IPS-NIHi7 (cell line): ENCODE data around the gene SUN3.
"Not testable (repeated sequence)": the region's sequence is repeated elsewhere in the genome, so short reads cannot be mapped to it uniquely, and the experiment has no call there.

ENCODE experiments used
- DNase-seq: peaks from one replicate; pipeline ENCODE4 v3.0.0; 2012; ENCODE audit warnings: mixed read lengths; ENCODE audit errors: extremely low spot score

SUN3 gene

DNA sequence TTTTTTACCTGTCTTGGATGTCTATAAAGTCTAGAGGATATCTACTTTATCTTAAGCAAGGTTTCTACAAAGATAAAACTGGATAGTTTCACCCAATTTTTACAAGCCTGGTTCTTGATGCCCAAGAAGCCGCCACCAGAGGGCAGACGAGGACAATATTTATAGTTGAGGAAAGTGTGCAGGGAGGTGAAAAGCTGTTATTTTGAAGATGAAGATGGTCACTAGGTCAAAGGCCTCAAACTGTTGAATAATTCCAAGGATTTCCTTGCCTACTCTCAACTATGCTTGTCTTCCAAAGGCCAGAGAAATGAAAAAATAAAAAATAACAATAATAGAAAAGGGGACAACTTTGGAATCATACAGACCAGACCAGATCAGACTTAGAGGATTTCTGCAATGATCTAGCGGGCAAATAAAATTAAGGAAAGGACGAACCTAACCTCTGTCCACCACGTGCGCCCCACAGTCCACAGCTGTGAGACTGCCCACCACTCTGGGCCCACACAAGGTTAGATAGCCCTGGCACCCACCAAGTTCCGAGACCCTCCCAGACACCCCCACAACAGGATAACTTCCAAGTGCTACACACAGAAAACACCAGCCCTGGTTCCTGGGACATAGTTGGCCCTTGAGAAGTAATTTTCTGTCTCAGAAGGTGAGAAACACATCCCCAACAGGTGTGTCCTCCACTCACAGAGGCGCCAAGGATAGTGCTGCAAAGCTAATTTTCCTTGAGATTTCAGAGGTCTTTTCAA, 83.5 kb downstream of the SUN3 start:
- DNase-seq = peak; percentile 47

DNA sequence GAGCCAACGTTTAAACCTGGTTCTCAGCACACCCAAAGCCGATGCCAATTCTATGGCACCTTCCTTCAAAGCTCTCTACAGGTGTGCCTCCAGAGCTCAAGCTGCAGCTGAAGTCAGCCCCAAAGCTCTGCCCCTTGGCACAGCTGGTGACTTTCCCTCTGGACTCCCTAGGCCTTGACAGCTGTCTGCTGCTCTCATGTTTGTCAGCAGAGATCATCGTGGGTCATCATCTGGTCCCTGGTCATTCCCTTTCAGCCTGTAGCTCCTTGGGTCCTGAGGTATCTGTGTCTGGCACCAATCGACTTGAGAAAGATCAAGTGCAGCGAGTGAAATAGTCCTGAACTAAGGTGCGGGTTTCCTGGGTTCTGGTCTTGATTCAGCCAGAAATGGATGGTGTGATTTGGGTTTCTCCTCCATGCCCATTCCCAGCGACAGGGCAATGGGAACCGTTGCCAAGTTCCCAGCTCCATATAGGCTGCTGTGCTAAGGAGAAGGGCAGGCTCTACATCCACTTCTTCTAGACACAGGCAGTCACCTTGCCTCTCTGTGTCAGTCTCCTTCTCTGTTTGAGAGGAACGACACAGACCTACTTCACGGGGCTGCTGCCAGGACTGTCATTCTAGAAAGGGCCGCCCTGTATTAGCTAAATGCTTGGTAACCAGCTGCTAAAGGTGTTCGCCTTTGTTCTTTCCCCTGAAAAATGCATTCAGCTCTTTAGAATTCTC, 84.2 kb downstream of the SUN3 start:
- DNase-seq = no peak

- no peak for DNase-seq
Observed at GRCh38 chr7:47943676-47944474, 85.0 kb downstream of the SUN3 start.

DNA sequence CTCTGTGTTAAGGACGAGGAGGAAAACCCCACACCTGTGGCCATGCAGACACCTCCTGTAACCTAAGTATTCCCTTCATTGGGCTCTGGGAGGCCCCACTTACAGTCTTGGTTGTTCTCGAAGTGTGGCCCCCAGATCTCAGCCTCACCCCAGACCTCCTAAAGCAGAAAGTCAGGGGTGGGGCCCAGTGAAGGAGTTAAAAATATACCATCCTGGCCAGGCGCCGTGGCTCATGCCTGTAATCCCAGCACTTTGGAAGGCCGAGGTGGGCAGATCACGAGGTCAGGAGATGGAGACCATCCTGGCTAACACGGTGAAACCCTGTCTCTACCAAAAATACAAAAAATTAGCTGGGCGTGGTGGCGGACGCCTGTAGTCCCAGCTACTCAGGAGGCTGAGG, 86.3 kb downstream of the SUN3 start:
- DNase-seq = not testable (repeated sequence)

DNA sequence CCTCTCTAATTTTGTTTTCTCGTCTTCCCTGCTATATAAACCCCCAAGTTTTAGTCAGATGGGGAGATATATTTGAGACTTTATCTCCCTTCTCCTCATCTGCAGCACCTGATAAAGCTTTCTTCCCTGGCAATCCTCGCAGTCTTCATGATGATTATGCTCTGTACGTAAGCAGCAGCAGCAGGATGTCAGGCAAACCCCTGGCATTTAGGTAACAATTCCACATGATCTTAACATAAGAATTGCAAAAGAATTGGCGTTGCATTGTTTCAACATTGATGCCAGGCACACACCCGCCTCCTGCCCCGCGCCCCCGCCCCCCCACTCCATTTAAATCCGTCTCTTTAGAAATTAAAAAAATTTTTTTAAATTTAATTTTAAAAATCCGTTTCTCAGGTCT, 86.8 kb downstream of the SUN3 start:
- no peak for DNase-seq

GRCh38 chr7:47941136-47941844, 87.6 kb downstream of the SUN3 start:
- no peak for DNase-seq

DNA sequence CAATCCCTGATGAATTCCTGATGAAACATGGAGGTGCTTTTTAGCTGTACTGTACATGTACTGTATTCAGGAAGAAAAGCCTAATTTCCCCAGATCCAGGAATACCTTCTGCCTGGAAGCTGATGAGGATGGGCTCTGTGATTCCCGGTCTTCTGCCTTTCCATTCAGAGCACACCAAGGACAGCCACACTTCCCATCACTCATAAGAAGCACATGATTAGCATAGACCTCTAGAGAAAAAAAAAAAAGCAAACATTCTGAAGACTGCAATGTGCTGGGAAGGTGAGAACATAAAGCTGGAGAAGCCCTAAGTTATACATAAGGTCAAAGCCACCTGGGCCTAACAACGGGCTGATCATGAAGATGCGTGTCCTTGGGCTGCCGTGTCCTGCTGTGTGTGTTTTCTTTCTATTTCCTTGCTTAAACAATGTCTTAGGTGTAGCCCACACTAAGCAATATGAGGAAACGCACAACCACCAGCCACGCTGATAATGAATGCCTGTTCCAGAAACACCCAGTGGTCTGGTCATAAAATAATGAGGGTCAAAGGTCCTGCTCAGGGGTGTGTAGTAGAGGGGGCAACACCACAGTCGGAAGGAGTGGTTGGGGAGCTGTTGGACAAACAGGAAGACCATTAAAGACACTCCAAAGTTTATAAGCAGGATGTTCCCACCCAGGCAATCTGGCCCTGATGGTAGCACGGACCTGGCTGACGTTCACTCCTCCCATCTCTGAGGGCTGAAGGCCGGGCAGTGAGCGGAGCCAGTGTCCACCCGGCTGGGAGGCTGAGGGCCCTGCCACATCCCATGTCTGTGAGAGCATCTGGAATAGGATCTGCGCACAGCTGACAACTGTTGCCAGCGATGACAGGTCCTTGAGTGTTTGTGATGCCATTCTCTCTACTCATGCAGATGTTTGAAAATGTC, 88.6 kb downstream of the SUN3 start:
- DNase-seq = no peak

DNA sequence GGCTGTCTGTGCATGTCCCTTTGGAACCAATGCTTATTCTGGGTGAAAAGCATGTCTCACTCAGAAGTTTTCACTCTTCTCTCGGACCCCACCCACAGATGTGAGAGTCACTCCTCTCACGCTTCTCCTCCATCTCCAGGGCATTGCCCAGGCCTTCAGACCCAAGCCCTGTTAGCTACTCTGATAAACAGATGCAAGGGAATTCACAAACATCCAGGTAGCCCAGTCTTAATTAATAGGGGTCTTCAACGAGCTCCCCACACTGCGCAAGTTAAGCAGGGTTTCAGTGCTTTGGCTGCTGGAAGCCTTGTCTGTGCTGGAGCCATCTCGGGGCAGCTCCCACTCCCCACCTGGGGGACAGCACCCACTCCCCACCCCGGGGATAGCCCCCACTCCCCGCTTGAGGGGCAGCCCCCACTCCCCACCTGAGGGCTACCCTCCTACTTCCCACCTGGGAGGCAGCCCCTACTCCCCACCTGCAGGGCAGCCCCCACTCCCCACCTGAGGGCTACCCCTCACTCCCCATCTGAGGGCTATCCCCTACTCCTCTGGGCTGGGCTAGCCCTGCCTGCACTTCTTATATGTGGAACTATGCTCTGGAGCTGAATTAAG, 89.4 kb downstream of the SUN3 start:
- no peak for DNase-seq

DNA sequence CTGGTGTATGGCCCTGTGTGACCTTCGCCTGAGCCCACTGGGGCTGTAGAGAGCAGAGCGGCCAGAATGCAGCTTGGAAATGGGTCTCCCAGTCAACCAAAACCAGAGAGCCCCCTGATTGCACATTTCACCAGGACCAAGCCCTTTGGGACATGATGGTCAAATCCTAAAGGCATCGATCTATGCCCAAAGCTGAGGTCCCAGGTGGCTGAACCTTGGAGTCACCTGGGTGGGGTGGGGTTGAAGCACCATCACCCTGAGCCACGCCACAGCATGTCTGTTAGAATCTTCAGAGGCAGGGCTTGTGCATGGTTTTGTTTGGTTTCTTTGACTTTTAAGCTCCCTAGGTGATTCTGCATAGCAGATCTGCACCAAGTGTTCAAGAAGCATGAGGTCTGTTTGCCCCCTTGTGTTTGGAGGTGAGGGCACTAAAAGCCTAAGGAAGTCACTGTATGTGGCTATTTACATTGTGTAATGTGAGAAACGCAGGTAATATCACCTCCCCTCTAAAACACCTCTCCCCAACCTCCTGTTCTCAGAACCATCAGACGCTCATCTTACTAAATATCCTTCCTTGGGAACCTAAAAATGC, 90.2 kb downstream of the SUN3 start:
- no peak for DNase-seq

- DNase-seq = no peak
Observed at GRCh38 chr7:47937711-47938573, 91.0 kb downstream of the SUN3 start.
